Mammary epithelial cell (primary cell): ENCODE data around the gene TMEM79.

Experiments
- CTCF ChIP-seq, 2 donors: IDR thresholded peaks in 1 of 2; conservative IDR thresholded peaks in 1 of 2; 2 replicates each; pipeline ENCODE4 v1.5.1; 2011 to 2012; ENCODE audit warnings: inconsistent platforms in 2 of 2, low read length in 2 of 2, mild to moderate bottlenecking in 2 of 2, control low read depth in 1 of 2, low read depth in 1 of 2; ENCODE audit not compliant: insufficient read depth in 1 of 2; ENCODE audit errors: extremely low read depth in 1 of 2
- EZH2 ChIP-seq: IDR thresholded peaks from 2 replicates; pipeline ENCODE4 v1.6.1; 2012; ENCODE audit warnings: low read length, inconsistent platforms, borderline replicate concordance

GRCh38 chr1:156281693-156282478, 2.2 kb upstream of the TMEM79 start:
- TF ChIP-seq EZH2 = no peak
- no peak for TF ChIP-seq CTCF (conservative IDR thresholded peaks at IDR 0.05 in 1 of 2, IDR thresholded peaks at IDR 0.05 in 1 of 2; ENCODE audit: extremely low read depth in 1 of 2, insufficient read depth in 1 of 2, low read depth in 1 of 2, low read length in 2 of 2)
